CD14-positive monocyte (primary cell): ENCODE results near the gene ZNF407. TPM values are rescaled to one million over a fixed set of nuclear protein-coding genes. Genes with fewer than 3 reads are reported as not detected.

Experiments used
- DNase-seq, 3 donors: peaks; one replicate each; pipeline ENCODE4 v3.0.0-alpha.2; 2011 to 2022
- H2AFZ ChIP-seq: 2 replicates; pipeline ENCODE4 v1.6.0; 2012; ENCODE audit warnings: mild to moderate bottlenecking, low read depth, low read length, inconsistent platforms; ENCODE audit not compliant: insufficient read depth, poor library complexity, severe bottlenecking
- H3K27ac ChIP-seq, 2 donors: 1 replicate in 1 of 2; 2 replicates in 1 of 2; pipeline ENCODE4 v1.5.1; 2012 to 2013; ENCODE audit warnings: low read length in 2 of 2, control low read depth in 1 of 2, inconsistent platforms in 1 of 2, low read depth in 1 of 2, mild to moderate bottlenecking in 1 of 2
- H3K27me3 ChIP-seq, 2 donors: one replicate each; pipeline versions ENCODE4 v1.6.0 to v1.6.1; 2011 to 2013; ENCODE audit warnings: low read length in 2 of 2; ENCODE audit not compliant: control insufficient read depth in 2 of 2, insufficient read depth in 2 of 2
- H3K36me3 ChIP-seq, 2 donors: replicated peaks in 1 of 2; 1 replicate in 1 of 2; 2 replicates in 1 of 2; pipeline versions ENCODE4 v1.5.1 to v1.6.1; 2012 to 2013; ENCODE audit warnings: low read length in 2 of 2, control low read depth in 1 of 2, inconsistent platforms in 1 of 2, mild to moderate bottlenecking in 1 of 2; ENCODE audit not compliant: insufficient read depth in 2 of 2, control insufficient read depth in 1 of 2
- H3K4me1 ChIP-seq, 2 donors: 1 replicate in 1 of 2; 2 replicates in 1 of 2; pipeline versions ENCODE4 v1.5.1 to v1.6.1; 2012 to 2013; ENCODE audit warnings: low read length in 2 of 2, control low read depth in 1 of 2, inconsistent platforms in 1 of 2, mild to moderate bottlenecking in 1 of 2, moderate library complexity in 1 of 2; ENCODE audit not compliant: insufficient read depth in 2 of 2, control insufficient read depth in 1 of 2
- H3K4me2 ChIP-seq: replicated peaks from 2 replicates; pipeline ENCODE3; 2012; ENCODE audit warnings: low read length, moderate library complexity, mild to moderate bottlenecking; ENCODE audit not compliant: poor library complexity, severe bottlenecking; ENCODE audit errors: extremely low read depth
- H3K4me3 ChIP-seq, 3 experiments: fragments of 200-600 bp in 1 of 3; sonication (generic) in 1 of 3; replicated peaks in 1 of 3; 1 replicate in 2 of 3; 2 replicates in 1 of 3; pipeline ENCODE4 v1.5.1; 2011 to 2013; ENCODE audit warnings: low read length in 3 of 3, mild to moderate bottlenecking in 3 of 3, control low read depth in 2 of 3, low read depth in 2 of 3, inconsistent platforms in 1 of 3, moderate library complexity in 1 of 3
- H3K79me2 ChIP-seq: 2 replicates; pipeline ENCODE4 v1.6.0; 2012; ENCODE audit warnings: mild to moderate bottlenecking, control low read depth, inconsistent platforms, low read length, moderate library complexity; ENCODE audit not compliant: insufficient read depth
- H3K9ac ChIP-seq: 2 replicates; pipeline ENCODE4 v1.6.0; 2017; ENCODE audit warnings: low read length, mild to moderate bottlenecking; ENCODE audit not compliant: insufficient read depth, poor library complexity, severe bottlenecking
- H3K9me3 ChIP-seq, 2 donors: replicated peaks in 1 of 2; 1 replicate in 1 of 2; 2 replicates in 1 of 2; pipeline versions ENCODE4 v1.5.1 to v1.6.1; 2012 to 2013; ENCODE audit warnings: low read length in 2 of 2, control low read depth in 1 of 2; ENCODE audit not compliant: control insufficient read depth in 1 of 2, insufficient read depth in 1 of 2
- H4K20me1 ChIP-seq: 2 replicates; pipeline ENCODE4 v1.6.0; 2012; ENCODE audit warnings: mild to moderate bottlenecking, low read length, control low read depth, moderate library complexity; ENCODE audit not compliant: insufficient read depth
- H3K27ac Mint-ChIP-seq, 7 donors: one replicate each; pipeline ENCODE4 v1.8.0; 2020; ENCODE audit warnings: mild to moderate bottlenecking in 7 of 7, mixed read lengths in 7 of 7, moderate library complexity in 6 of 7, inconsistent platforms in 2 of 7
- H3K27me3 Mint-ChIP-seq, 3 donors: one replicate each; pipeline ENCODE4 v1.8.0; 2021 to 2022; ENCODE audit warnings: low read depth in 3 of 3, mild to moderate bottlenecking in 3 of 3, mixed read lengths in 3 of 3, moderate library complexity in 3 of 3, inconsistent platforms in 1 of 3
- H3K36me3 Mint-ChIP-seq, 2 donors: one replicate each; pipeline ENCODE4 v1.8.0; 2020; ENCODE audit warnings: mixed read lengths in 2 of 2, inconsistent platforms in 1 of 2, mild to moderate bottlenecking in 1 of 2
- H3K4me1 Mint-ChIP-seq: one replicate; pipeline ENCODE4 v1.8.0; 2020; ENCODE audit warnings: mild to moderate bottlenecking, mixed read lengths
- H3K4me3 Mint-ChIP-seq, 2 donors: one replicate each; pipeline ENCODE4 v1.8.0; 2020; ENCODE audit warnings: mild to moderate bottlenecking in 2 of 2, mixed read lengths in 2 of 2, moderate library complexity in 1 of 2
- H3K9me3 Mint-ChIP-seq, 7 donors: one replicate each; pipeline ENCODE4 v1.8.0; 2020 to 2022; ENCODE audit warnings: mixed read lengths in 7 of 7, mild to moderate bottlenecking in 6 of 7, moderate library complexity in 6 of 7, inconsistent platforms in 2 of 7
- CTCF ChIP-seq: fragments of 200-600 bp; IDR thresholded peaks from one replicate; pipeline ENCODE4 v1.8.0; 2022; ENCODE audit warnings: antibody characterized with exemption, mild to moderate bottlenecking
- WGBS: methylation state at CpG from one replicate; pipeline ENCODE4 v1.1.5; 2013; ENCODE audit warnings: missing lambda C conversion rate; ENCODE audit not compliant: insufficient coverage; 5-methylcytosine and 5-hydroxymethylcytosine counted together
- intact Hi-C, 2 donors: fragments of 100-400 bp; cut with micrococcal nuclease; formaldehyde crosslinking; loops; one replicate each; pipeline versions ENCODE4 v1.15.0 to v1.15.1; 2023
- polyA plus RNA-seq, 3 donors: library from polyadenylated mRNA; depleted of rRNA in 1 of 3; unstranded in 2 of 3; stranded (reverse) in 1 of 3; fragments of 300-500 nt in 2 of 3; fragments of >200 nt in 1 of 3; fragmentation: Illumina TruSeq in 2 of 3; gene quantifications; 1 replicate in 2 of 3; 2 replicates in 1 of 3; pipeline ENCODE4 v1.2.3, GENCODE V29; 2012 to 2021

ZNF407 gene
- polyA plus RNA-seq, 3 donors, result 1.3 to 3.6 (median 1.6) TPM

- peaks cover 2% of the 10 kb centered on the region for H3K4me1 Mint-ChIP-seq
- 86% methylated on average over 2 of the region's 2 CpGs for WGBS
- intact Hi-C loops, result no loop called here
- Histone ChIP-seq H3K4me2 (no peak overlapping the region), H4K20me1 (no peaks in the 10 kb centered on the region), H2AFZ (no peak overlapping the region), H3K79me2 (no peaks in the 10 kb centered on the region), H3K27me3 (no peaks in the 10 kb centered on the region), H3K4me1 (no peaks in the 10 kb centered on the region), H3K4me3 (no peak overlapping the region), H3K27ac (no peak overlapping the region), H3K36me3 (peaks cover 5 to 8% of the 10 kb centered on the region in 2 donors), H3K9ac (no peak overlapping the region), H3K9me3 (no peaks in the 10 kb centered on the region)
- H3K36me3 Mint-ChIP-seq, result peaks cover 31% of the 10 kb centered on the region in 2 donors
- H3K4me3 Mint-ChIP-seq, result no peak overlapping the region
- peaks cover 0 to 7% (median 0%) of the 10 kb centered on the region in 7 donors for H3K9me3 Mint-ChIP-seq
- peaks cover 0 to 2% (median 0%) of the 10 kb centered on the region in 3 donors for H3K27me3 Mint-ChIP-seq
- no peak for DNase-seq
- no peak for TF ChIP-seq CTCF
- H3K27ac Mint-ChIP-seq, result no peak overlapping the region
Measured at GRCh38 chr18:74689251-74689650, 91.6 kb downstream of the ZNF407 start.

GRCh38 chr18:74692367-74693013 is 94.8 kb downstream of the ZNF407 start:
- Histone ChIP-seq H2AFZ (no peak overlapping the region), H3K79me2 (no peaks in the 10 kb centered on the region), H3K9me3 (no peaks in the 10 kb centered on the region), H3K4me1 (no peaks in the 10 kb centered on the region), H3K36me3 (no peaks in the 10 kb centered on the region), H3K4me2 (no peak overlapping the region), H3K27ac (no peak overlapping the region), H3K4me3 (no peak overlapping the region), H3K27me3 (no peaks in the 10 kb centered on the region), H4K20me1 (no peaks in the 10 kb centered on the region), H3K9ac (no peak overlapping the region)
- Mint-ChIP-seq H3K4me3 (no peak overlapping the region), H3K27ac (peak overlapping the region in 1 of 7 donors; percentile 23), H3K9me3 (peaks cover 0 to 6% (median 0%) of the 10 kb centered on the region in 7 donors), H3K27me3 (peaks cover 0 to 2% (median 0%) of the 10 kb centered on the region in 3 donors), H3K4me1 (peaks cover 2% of the 10 kb centered on the region), H3K36me3 (peaks cover 8 to 23% of the 10 kb centered on the region in 2 donors)
- 96% methylated on average over 4 of the region's 9 CpGs for WGBS
- no peak for TF ChIP-seq CTCF
- no peak for DNase-seq
- intact Hi-C loops, result no loop called here
